Lower leg skin (tissue), 4 donors: ENCODE results near the gene ROBO1. TPM values are rescaled to one million over a fixed set of nuclear protein-coding genes. Genes with fewer than 3 reads are reported as not detected.

Source experiments
- DNase-seq, 2 donors: peaks; one replicate each; pipeline ENCODE4 v3.0.0-alpha.2; 2019; ENCODE audit warnings: low spot score in 2 of 2
- H3K4me3 ChIP-seq: fragments of 200-600 bp; sonication (generic); 2 replicates; pipeline ENCODE4 v1.5.1; 2017; ENCODE audit warnings: mild to moderate bottlenecking, low read depth; ENCODE audit not compliant: poor library complexity, severe bottlenecking
- CTCF ChIP-seq, 3 donors: fragments of 450-650 bp; IDR thresholded peaks; one replicate each; pipeline ENCODE4 v1.5.1; 2016; ENCODE audit warnings: antibody characterized with exemption in 3 of 3, mild to moderate bottlenecking in 3 of 3, moderate library complexity in 2 of 3
- POLR2A ChIP-seq, 2 donors: fragments of 450-650 bp; IDR thresholded peaks; one replicate each; pipeline ENCODE4 v1.6.1; 2016 to 2017; ENCODE audit warnings: antibody characterized with exemption in 2 of 2, mild to moderate bottlenecking in 1 of 2, moderate library complexity in 1 of 2
- WGBS, 2 donors: methylation state at CpG; one replicate each; pipeline ENCODE4 v1.1.5; 2018; 5-methylcytosine and 5-hydroxymethylcytosine counted together
- intact Hi-C: fragments of 100-400 bp; cut with DNase I; formaldehyde crosslinking; loops from one replicate; pipeline ENCODE4 v1.15.0; 2023; ENCODE audit warnings: low total_unique reads
- total RNA-seq, 4 donors: library from RNA; depleted of rRNA; stranded (reverse); fragments of >200 nt; gene quantifications; one replicate each; pipeline ENCODE4 v1.1.0, GENCODE V29; 2016

Gene ROBO1
- total RNA-seq, 4 donors from 2014 or later, result 26.3 to 60.0 (median 51.0) TPM

DNA sequence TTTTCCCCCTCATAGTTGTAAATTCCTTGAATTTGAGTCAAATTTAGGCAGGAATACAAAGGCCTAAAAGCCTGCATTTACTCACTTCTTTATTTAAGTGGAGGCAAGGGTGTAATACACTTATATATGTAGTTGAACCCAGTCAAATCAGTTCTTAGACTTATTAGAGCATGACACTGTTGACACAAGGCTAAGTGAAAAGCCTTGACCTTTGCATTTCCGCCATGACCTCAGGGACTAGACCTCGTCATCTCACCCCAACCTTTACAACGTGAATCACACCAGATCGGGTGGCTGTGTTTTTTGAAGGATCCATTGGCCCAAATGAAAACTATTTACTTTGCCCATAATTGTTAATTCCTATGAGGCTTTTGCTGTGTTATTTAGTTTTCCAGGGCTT, 774.4 kb downstream of the ROBO1 start:
- intact Hi-C loops, result no loop called here
- no peak for TF ChIP-seq CTCF (IDR thresholded peaks at IDR 0.05)
- no peak for TF ChIP-seq POLR2A (IDR thresholded peaks at IDR 0.05)
- no peak for DNase-seq
- H3K4me3 ChIP-seq, result no peak overlapping the region
- WGBS, 2 donors, result 87 to 93% methylated on average over 4 of the region's 4 CpGs

GRCh38 chr3:78992830-78993229, 775.0 kb downstream of the ROBO1 start:
- TF ChIP-seq CTCF (IDR thresholded peaks at IDR 0.05) (no peak), POLR2A (IDR thresholded peaks at IDR 0.05) (no peak)
- intact Hi-C loops, result no loop called here
- no peak overlapping the region for H3K4me3 ChIP-seq

GRCh38 chr3:78992400-78992799, 775.4 kb downstream of the ROBO1 start:
- TF ChIP-seq CTCF (IDR thresholded peaks at IDR 0.05) (no peak), POLR2A (IDR thresholded peaks at IDR 0.05) (no peak)
- no peak overlapping the region for H3K4me3 ChIP-seq
- no peak for DNase-seq
- intact Hi-C loops, result no loop called here

More at GRCh38 chr3:78992830-78993229, 775.0 kb downstream of the ROBO1 start:
- no peak for DNase-seq
- 95 to 96% methylated on average over 3 of the region's 3 CpGs for WGBS, 2 donors

DNA sequence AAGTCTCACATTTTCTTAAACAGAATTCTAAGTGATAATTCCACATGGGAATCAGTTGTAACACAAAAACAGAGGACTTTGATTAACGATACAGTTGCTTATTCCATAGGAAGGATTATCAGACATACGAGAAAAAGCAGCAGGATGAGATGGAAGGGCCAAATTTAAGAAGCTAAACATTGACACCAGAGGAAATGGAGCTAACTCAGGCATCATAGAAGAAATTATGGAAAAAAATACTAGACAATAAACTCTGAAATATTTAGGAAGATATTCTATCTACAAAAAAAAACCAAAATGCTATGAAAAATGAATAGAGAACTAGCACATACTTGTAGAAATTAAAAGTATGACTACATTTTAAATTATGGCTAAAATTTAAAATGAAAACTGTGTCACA, 776.1 kb downstream of the ROBO1 start:
- intact Hi-C loops, result no loop called here
- no peak overlapping the region for H3K4me3 ChIP-seq
- TF ChIP-seq CTCF (IDR thresholded peaks at IDR 0.05) (no peak), POLR2A (IDR thresholded peaks at IDR 0.05) (no peak)
- WGBS, 2 donors, result 91 to 94% methylated on average over 2 of the region's 2 CpGs
- DNase-seq, result no peak

- DNase-seq, result no peak
- 65 to 68% methylated on average over 4 of the region's 4 CpGs for whole genome bisulfite sequencing, 2 donors
- TF ChIP-seq CTCF (IDR thresholded peaks at IDR 0.05) (no peak), POLR2A (IDR thresholded peaks at IDR 0.05) (no peak)
- no peak overlapping the region for H3K4me3 ChIP-seq
- intact Hi-C loops, result no loop called here
Measured at GRCh38 chr3:78990156-78990555, 777.6 kb downstream of the ROBO1 start.

- no peak for DNase-seq
- TF ChIP-seq CTCF (IDR thresholded peaks at IDR 0.05) (no peak), POLR2A (IDR thresholded peaks at IDR 0.05) (no peak)
- no peak overlapping the region for H3K4me3 ChIP-seq
- intact Hi-C loops, result no loop called here
Measured at GRCh38 chr3:78988324-78988723, 779.5 kb downstream of the ROBO1 start.
